Ascending aorta (tissue), 2 donors: ENCODE measurements around the gene TTLL11. TPM values are rescaled to one million over a fixed set of nuclear protein-coding genes. Genes with fewer than 3 reads are reported as not detected.

Experiments
- DNase-seq, 2 donors: peaks; one replicate each; pipeline ENCODE4 v3.0.0-alpha.2; 2019; ENCODE audit warnings: low spot score in 2 of 2
- H3K27ac ChIP-seq, 2 donors: fragments of 200-600 bp; sonication (generic); one replicate each; pipeline ENCODE4 v1.5.1; 2016 to 2017; ENCODE audit warnings: mild to moderate bottlenecking in 1 of 2
- H3K27me3 ChIP-seq: fragments of 200-600 bp; sonication (generic); one replicate; pipeline ENCODE4 v1.5.1; 2017
- H3K36me3 ChIP-seq, 2 donors: fragments of 200-600 bp; sonication (generic); one replicate each; pipeline ENCODE4 v1.5.1; 2016
- H3K4me1 ChIP-seq, 2 donors: fragments of 200-600 bp; sonication (generic); one replicate each; pipeline ENCODE4 v1.5.1; 2016 to 2017; ENCODE audit warnings: mild to moderate bottlenecking in 1 of 2
- H3K4me3 ChIP-seq, 2 donors: fragments of 200-600 bp; sonication (generic); one replicate each; pipeline ENCODE4 v1.5.1; 2016 to 2017; ENCODE audit warnings: mild to moderate bottlenecking in 1 of 2
- H3K9me3 ChIP-seq, 2 donors: fragments of 200-600 bp; sonication (generic); one replicate each; pipeline ENCODE4 v1.5.1; 2016
- CTCF ChIP-seq, 3 experiments: fragments of 200-600 bp in 2 of 3; fragments of 450-650 bp in 1 of 3; sonication (generic) in 2 of 3; IDR thresholded peaks; one replicate each; pipeline ENCODE4 v1.5.1; 2016 to 2019; ENCODE audit warnings: antibody characterized with exemption in 3 of 3, mild to moderate bottlenecking in 1 of 3, moderate library complexity in 1 of 3
- intact Hi-C: fragments of 100-400 bp; cut with DNase I; formaldehyde crosslinking; loops from one replicate; pipeline ENCODE4 v1.15.1; 2023
- total RNA-seq: library from RNA; depleted of rRNA; stranded (reverse); fragments of >200 nt; gene quantifications from one replicate; pipeline ENCODE4 v1.1.0, GENCODE V29; 2016

TTLL11 gene
- total RNA-seq, 1 donor from 2014 or later: 18.5 TPM

- Histone ChIP-seq H3K4me1 (no peaks in the 10 kb centered on the region), H3K27ac (no peak overlapping the region), H3K27me3 (no peaks in the 10 kb centered on the region), H3K36me3 (peaks cover 0 to 4% of the 10 kb centered on the region in 2 donors), H3K4me3 (no peak overlapping the region), H3K9me3 (no peaks in the 10 kb centered on the region)
- intact Hi-C loops: no loop called here
- TF ChIP-seq CTCF (IDR thresholded peaks at IDR 0.05): no peak
- no peak for DNase-seq
Measured at GRCh38 chr9:121816449-121816817, 276.7 kb downstream of the TTLL11 start.

DNA sequence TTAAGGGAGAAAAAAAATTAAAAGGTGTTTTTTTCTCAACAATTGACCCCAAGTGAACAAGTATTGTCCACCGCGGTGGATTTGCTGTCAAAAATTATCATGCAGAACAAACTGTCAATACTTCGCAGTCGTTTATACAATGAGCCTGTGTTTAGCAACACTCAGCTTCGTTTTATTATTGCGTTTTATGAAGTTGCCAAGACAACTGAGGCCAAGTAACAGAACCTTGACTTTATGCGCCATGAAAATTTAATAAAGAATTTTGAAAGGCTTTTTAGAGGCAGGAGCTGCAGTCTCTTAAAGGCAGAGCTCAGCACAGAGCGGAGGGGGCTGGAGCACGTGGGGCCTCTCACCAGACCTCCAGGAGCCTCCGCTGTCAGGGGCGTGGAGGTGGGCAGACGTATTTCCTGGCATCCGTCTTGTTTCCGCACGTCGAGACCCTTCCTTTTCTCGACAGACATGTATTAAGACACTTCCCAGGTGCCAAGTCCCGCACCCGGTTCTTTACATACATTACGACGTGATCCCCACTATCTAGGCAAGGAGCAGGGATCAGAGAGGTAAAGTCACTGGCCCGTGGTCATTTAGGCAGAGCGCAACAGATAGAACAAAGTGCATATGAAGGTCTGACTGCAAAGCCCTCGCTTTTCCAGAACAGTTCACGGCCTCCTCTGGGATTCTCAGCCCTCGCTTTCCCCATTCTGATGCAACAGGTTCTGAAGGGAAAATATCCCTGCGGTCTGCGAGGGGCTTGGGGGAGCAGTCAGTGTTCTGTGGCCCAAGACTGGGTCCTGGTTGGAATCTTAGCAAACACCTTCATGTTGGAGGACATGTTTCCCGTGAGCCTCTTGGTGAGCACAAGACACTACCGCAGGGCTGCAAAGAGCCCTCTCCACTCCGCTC lies 277.3 kb downstream of the TTLL11 start:
- no peak overlapping the region for H3K4me3 ChIP-seq
- H3K4me1 ChIP-seq: no peaks in the 10 kb centered on the region
- peaks cover 0 to 2% of the 10 kb centered on the region in 2 donors for H3K36me3 ChIP-seq
- no peak for DNase-seq
- intact Hi-C loops: no loop called here
- H3K27ac ChIP-seq: no peak overlapping the region
- H3K9me3 ChIP-seq: no peaks in the 10 kb centered on the region
- no peak for TF ChIP-seq CTCF (IDR thresholded peaks at IDR 0.05)
- no peaks in the 10 kb centered on the region for H3K27me3 ChIP-seq

DNA sequence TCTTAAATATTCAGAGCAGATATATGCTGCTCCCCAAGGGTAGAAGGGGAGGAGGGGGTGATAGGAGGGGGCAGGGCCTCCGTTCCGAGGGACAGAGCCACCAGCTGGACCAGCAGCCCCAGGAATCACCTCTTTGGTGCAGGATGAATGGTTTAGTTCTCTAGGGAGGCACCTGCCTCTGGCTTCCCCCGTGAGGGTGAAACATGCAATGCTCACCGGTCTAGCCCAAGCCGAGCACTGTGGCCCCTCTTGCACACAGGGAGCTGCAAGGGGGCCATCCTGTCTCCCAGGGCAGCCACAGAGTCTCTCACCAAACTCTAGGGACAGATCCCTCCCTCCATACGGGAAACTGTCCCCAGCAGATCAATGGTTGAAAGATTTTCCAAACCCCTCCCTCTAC lies 278.0 kb downstream of the TTLL11 start:
- H3K27ac ChIP-seq: no peak overlapping the region
- DNase-seq: no peak
- intact Hi-C loops: no loop called here
- no peaks in the 10 kb centered on the region for H3K9me3 ChIP-seq
- H3K36me3 ChIP-seq: peaks cover 0 to 2% of the 10 kb centered on the region in 2 donors
- no peak for TF ChIP-seq CTCF (IDR thresholded peaks at IDR 0.05)
- no peak overlapping the region for H3K4me3 ChIP-seq
- H3K27me3 ChIP-seq: no peaks in the 10 kb centered on the region
- H3K4me1 ChIP-seq: no peaks in the 10 kb centered on the region

DNA sequence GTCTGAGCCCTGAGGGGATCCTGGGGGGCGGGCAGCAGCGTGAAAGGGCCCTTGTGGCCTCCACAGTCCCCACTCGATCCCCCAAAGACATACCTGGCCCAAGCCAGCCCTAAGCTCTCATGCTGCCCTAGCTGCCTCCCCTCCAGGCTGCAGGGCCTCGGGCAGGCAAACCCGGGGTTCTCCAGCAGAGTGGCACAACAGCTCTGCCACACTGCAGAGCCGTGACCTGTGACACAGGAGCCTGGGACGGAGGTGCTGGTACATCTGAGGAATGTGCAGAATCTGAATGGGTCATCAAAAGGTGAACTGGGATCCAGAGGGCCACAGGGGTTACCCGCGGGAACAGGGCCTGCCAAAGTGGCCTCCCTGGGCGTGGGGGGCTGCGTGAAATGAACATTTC lies 278.5 kb downstream of the TTLL11 start:
- H3K9me3 ChIP-seq: no peaks in the 10 kb centered on the region
- H3K36me3 ChIP-seq: peaks cover 0 to 2% of the 10 kb centered on the region in 2 donors
- intact Hi-C loops: no loop called here
- H3K4me3 ChIP-seq: no peak overlapping the region
- H3K4me1 ChIP-seq: no peaks in the 10 kb centered on the region
- H3K27ac ChIP-seq: no peak overlapping the region
- no peak for TF ChIP-seq CTCF (IDR thresholded peaks at IDR 0.05)
- no peaks in the 10 kb centered on the region for H3K27me3 ChIP-seq
- DNase-seq: no peak

DNA sequence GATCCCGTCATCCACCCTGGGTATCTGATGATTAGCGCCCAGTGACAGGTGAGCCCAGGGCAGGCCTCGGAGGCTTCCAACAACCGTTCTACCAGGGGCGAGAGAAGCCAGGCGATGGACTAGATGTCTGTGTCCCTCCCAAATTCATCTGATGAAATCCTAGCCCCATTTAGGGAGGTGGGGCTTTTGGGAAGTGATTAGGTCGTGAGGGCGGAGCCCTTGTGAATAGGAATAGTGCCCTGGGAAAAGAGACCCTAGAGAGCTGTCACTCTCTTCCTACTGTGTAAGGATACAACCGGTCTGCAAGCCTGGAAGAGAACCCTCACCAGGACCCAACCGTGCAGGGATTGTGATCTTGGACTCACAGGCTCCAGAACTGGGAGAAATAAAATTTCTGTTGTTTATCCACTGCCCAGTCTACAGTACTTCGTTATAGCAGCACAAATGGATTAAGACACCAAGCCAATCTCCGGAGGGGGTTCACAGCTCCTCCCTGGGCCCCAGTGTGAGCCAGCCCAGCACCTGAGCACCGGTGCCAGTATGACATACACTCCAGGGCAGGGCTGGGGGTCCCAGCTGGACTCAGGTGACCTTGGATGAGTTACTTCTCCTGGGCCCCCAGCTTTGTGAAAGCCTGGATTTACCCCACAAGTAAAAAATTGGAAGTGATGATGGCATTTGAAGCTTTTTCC lies 279.4 kb downstream of the TTLL11 start:
- intact Hi-C loops: no loop called here
- no peak overlapping the region for H3K27ac ChIP-seq
- no peak for DNase-seq
- no peaks in the 10 kb centered on the region for H3K4me1 ChIP-seq
- no peaks in the 10 kb centered on the region for H3K27me3 ChIP-seq
- no peaks in the 10 kb centered on the region for H3K9me3 ChIP-seq
- H3K36me3 ChIP-seq: peaks cover 0 to 2% of the 10 kb centered on the region in 2 donors
- no peak for TF ChIP-seq CTCF (IDR thresholded peaks at IDR 0.05)
- no peak overlapping the region for H3K4me3 ChIP-seq
